Calu3 (cell line): ENCODE data around the gene RAB6B. TPM values are rescaled to one million over a fixed set of nuclear protein-coding genes. Genes with fewer than 3 reads are reported as not detected.
A peak's percentile ranks its signal among the peaks of the same experiment; 100 is the strongest.

Experiments
- BruUV-seq: library from RNA; stranded (reverse); fragments of 400-500 nt; replicated peaks from 2 replicates; lab custom pipeline; 2021; lab: Mats Ljungman, UMichigan
- CTCF ChIA-PET: fragments of 300-600 bp; sonication (Branson Sonifier 250); formaldehyde crosslinking; loops from one replicate; lab custom pipeline; 2022; ENCODE audit warnings: antibody characterized with exemption; lab: Charles Lee
- DNase-seq: peaks from one replicate; pipeline ENCODE4 v3.0.0; 2022
- H3K27ac Mint-ChIP-seq: one replicate; pipeline ENCODE4 v1.8.0; 2022; ENCODE audit warnings: mixed read lengths; ENCODE audit not compliant: unreplicated experiment
- H3K27me3 Mint-ChIP-seq: one replicate; pipeline ENCODE4 v1.8.0; 2022; ENCODE audit warnings: mixed read lengths; ENCODE audit not compliant: unreplicated experiment
- H3K36me3 Mint-ChIP-seq: one replicate; pipeline ENCODE4 v1.8.0; 2022; ENCODE audit warnings: mild to moderate bottlenecking, moderate library complexity, mixed read lengths; ENCODE audit not compliant: insufficient read depth, unreplicated experiment
- H3K4me1 Mint-ChIP-seq: one replicate; pipeline ENCODE4 v1.8.0; 2022; ENCODE audit warnings: mild to moderate bottlenecking, low read depth, mixed read lengths; ENCODE audit not compliant: unreplicated experiment
- H3K4me3 Mint-ChIP-seq: one replicate; pipeline ENCODE4 v1.8.0; 2022; ENCODE audit warnings: mild to moderate bottlenecking, low read depth, moderate library complexity, mixed read lengths; ENCODE audit not compliant: unreplicated experiment
- H3K9me3 Mint-ChIP-seq: one replicate; pipeline ENCODE4 v1.8.0; 2022; ENCODE audit warnings: low read depth, mixed read lengths; ENCODE audit not compliant: unreplicated experiment
- intact Hi-C: fragments of 100-400 bp; cut with micrococcal nuclease; formaldehyde crosslinking; loops from one replicate; pipeline ENCODE4 v1.10.0; 2022; ENCODE audit not compliant: unreplicated experiment
- total RNA-seq: library from RNA; stranded (reverse); gene quantifications from 2 replicates; pipeline ENCODE4 v1.2.3, GENCODE V29; 2022
- TF ChIP-seq, protein P1 (sequence below): fragments of 200-600 bp; IDR thresholded peaks from one replicate; pipeline ENCODE4 v1.8.0; 2022; ENCODE audit warnings: antibody characterized with exemption; ENCODE audit not compliant: unreplicated experiment

Gene RAB6B
- total RNA-seq, 1 experiment from 2014 or later, result 0.85 TPM

DNA sequence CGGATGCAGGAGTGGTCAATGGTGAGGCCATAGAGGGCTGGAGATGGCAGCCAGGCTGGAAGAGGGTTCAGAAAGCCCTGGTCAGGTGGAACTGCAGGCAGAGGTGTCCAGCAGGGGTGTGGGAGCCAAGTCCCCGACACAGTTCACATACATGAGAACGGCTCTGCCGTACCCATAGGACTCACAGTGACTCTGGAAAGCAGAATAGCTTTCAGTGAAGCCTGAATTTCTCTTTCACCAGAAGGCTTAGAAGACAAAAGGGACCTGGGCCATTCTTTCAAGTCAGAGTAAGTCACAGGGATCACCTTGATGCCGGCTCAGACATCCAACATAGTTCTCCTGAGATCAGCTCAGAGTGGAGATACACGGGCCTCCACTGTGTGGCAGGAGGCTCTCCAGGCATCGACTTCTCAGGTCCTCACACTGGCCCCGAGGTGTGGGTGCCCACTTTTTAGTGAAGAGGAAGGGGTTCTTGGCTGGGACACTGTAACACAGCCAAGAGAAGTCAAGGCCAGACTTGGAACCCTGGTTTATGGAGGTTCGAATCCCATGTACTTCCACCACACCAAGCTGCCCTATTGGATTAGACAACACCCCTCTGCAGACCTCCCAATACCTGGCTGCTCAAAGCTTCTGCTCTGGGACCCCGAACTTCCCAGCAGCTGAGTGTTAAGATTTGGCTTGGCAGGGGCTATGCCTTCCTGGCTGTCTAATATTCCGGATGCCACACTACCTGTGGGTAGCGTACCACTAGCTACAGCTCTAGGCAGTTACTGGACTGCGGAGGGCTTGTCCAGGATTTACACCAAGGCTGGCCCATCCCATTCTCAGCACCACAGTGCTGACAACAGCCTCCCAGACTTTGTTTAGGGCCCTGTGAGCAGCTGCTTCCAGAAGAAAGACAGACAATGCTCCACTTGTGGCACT, 40.4 kb upstream of the RAB6B start:
- Mint-ChIP-seq H3K36me3 (no peaks in the 10 kb centered on the region), H3K9me3 (no peaks in the 10 kb centered on the region), H3K27me3 (peaks cover 99% of the 10 kb centered on the region), H3K27ac (no peak overlapping the region), H3K4me1 (peaks cover 8% of the 10 kb centered on the region), H3K4me3 (no peak overlapping the region)
- CTCF ChIA-PET, result interaction anchor here (1.2 kb wide), 1 partner anchor 29 kb away, joined by 3 read pairs; no protein-coding TSS in a partner anchor
- TF ChIP-seq, protein P1, sequence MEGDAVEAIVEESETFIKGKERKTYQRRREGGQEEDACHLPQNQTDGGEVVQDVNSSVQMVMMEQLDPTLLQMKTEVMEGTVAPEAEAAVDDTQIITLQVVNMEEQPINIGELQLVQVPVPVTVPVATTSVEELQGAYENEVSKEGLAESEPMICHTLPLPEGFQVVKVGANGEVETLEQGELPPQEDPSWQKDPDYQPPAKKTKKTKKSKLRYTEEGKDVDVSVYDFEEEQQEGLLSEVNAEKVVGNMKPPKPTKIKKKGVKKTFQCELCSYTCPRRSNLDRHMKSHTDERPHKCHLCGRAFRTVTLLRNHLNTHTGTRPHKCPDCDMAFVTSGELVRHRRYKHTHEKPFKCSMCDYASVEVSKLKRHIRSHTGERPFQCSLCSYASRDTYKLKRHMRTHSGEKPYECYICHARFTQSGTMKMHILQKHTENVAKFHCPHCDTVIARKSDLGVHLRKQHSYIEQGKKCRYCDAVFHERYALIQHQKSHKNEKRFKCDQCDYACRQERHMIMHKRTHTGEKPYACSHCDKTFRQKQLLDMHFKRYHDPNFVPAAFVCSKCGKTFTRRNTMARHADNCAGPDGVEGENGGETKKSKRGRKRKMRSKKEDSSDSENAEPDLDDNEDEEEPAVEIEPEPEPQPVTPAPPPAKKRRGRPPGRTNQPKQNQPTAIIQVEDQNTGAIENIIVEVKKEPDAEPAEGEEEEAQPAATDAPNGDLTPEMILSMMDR, result no peak
- intact Hi-C loops, result no loop called here
- peak; percentile 0 for DNase-seq
- BruUV-seq, result no TSS peak

DNA sequence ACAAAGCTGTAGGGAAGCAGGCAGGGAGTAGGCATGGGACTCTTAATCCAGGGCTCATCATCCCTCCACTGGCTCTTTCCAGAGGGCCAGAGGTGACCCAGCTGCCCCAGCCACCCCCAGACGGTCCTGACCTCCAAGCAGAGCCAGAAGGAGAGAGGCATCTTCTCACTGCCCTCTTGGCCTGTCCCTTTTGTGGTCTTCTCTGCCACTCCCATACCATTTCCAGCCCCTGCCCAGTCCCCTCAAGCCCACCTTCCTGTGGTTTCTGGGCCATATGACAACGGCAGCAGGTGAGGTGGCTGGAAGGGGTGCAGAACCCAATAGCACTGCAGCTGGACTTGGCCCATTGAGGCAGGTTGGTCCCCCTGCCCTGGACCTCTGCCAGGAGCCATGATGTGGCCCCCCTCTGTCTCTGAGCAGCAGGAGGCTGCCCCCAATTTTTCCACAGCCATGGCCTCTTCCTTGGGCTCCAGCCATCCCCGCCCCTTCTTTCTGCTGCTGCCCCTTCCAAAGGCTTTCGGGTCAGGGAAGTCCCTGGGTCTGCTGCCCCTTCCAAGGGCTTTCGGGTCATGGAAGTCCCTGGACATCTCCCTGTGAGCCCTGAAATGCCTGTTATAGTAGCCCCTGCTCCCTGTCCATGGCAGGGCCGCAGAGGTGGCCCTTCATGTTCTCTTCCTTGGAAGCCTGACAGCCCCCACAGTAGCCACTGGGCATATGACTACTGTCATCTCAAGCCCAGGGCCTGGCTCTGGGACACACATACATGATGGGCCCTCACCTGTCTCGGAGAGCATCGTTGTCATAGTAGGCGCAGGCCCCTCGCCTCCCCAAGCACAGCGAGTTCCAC, 39.5 kb upstream of the RAB6B start:
- BruUV-seq, result no TSS peak
- H3K36me3 Mint-ChIP-seq, result no peaks in the 10 kb centered on the region
- H3K27me3 Mint-ChIP-seq, result peaks cover 99% of the 10 kb centered on the region
- peak; percentile 1 for DNase-seq
- peaks cover 8% of the 10 kb centered on the region for H3K4me1 Mint-ChIP-seq
- intact Hi-C loops, result loop anchor here (5.0 kb wide), 4 partner anchors 122 to 362 kb away; no protein-coding TSS in a partner anchor
- TF ChIP-seq, protein P1, result no peak
- H3K9me3 Mint-ChIP-seq, result no peaks in the 10 kb centered on the region
- CTCF ChIA-PET, result interaction anchor here (0.9 kb wide), 1 partner anchor 10 kb away, joined by 3 read pairs; no protein-coding TSS in a partner anchor
- H3K27ac Mint-ChIP-seq, result no peak overlapping the region
- H3K4me3 Mint-ChIP-seq, result no peak overlapping the region

DNA sequence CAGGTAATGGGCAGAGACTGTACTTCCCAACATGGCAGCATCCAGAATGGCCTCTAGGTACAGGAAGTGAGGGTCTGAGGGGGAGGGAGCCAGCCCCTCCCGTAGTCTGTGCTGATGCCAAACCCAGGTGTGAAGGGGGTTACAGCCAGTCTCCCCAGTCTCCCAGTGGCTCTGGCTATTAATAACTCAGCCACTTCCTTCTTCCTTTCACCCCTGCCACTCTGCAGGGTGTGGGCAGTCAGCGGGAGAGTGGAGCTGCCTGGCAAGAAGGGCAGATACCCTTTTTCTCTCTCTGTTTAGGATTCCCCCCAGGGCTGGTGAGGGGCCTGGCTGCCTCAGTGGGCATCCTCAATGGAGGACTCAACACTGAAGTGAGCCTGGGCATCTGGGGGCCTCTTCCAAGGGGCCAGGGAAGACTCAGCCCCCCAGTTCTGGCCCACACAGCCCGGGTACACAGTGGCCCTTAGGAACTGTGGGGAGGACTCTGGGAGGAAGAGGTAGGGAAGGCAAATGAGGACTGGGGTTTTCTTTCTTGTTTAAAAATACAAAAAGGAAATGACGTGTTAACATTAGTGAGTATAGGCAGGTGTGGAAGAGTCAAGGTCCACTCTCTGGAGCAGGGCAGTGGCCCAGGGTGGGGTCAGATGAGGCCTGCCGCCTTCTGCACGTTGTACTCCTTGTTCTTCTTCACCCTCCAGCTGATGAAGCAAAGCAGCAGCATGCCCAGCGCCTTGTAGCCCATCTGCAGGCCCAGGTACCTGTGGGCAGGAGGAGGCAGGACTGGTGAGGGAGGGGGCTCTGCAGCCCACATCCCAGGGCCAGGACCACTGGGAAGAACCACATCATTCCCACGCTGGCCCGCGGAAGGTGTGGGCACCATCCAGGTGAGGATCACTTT, 38.6 kb upstream of the RAB6B start:
- H3K27me3 Mint-ChIP-seq, result peaks cover 99% of the 10 kb centered on the region
- no peak overlapping the region for H3K27ac Mint-ChIP-seq
- DNase-seq, result peak; percentile 28
- H3K4me1 Mint-ChIP-seq, result peaks cover 8% of the 10 kb centered on the region
- TF ChIP-seq, protein P1, result no peak
- intact Hi-C loops, result loop anchor here (5.0 kb wide), 4 partner anchors 123 to 363 kb away; no protein-coding TSS in a partner anchor
- peaks cover 2% of the 10 kb centered on the region for H3K36me3 Mint-ChIP-seq
- no peak overlapping the region for H3K4me3 Mint-ChIP-seq
- no TSS peak for BruUV-seq
- CTCF ChIA-PET, result interaction anchor here (0.9 kb wide), 1 partner anchor 9 kb away, joined by 3 read pairs; no protein-coding TSS in a partner anchor
- H3K9me3 Mint-ChIP-seq, result no peaks in the 10 kb centered on the region
